GM19025 (cell line): ENCODE data around the gene SLC9A4.
"Not testable (repeated sequence)": the region's sequence is repeated elsewhere in the genome, so short reads cannot be mapped to it uniquely, and the experiment has no call there.

Source experiments
- ATAC-seq: cut with Tn5 transposase; IDR thresholded peaks from one replicate; pipeline ENCODE4 v1.9.1; 2021; ENCODE audit warnings: mild to moderate bottlenecking, low read depth, moderate library complexity; ENCODE audit not compliant: unreplicated experiment

The SLC9A4 gene

DNA sequence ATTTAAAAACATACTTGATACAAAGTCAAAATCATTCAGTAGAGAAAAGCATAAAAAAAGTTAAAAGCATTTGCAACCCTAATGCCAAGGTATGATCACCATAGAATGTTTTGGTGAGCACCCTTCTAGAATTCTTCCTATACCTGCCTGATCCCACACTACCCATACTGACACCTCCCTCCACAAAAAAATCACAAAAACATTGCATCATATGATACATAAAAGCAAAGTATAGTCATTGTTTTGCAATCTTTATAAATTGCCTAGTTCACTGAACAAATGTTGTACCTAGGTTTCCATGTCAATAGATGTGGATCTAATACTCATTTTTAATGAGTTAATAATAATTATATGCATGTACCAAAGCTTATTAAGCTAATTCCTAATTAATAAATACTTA, 54.1 kb downstream of the SLC9A4 start:
- no peak for ATAC-seq

DNA sequence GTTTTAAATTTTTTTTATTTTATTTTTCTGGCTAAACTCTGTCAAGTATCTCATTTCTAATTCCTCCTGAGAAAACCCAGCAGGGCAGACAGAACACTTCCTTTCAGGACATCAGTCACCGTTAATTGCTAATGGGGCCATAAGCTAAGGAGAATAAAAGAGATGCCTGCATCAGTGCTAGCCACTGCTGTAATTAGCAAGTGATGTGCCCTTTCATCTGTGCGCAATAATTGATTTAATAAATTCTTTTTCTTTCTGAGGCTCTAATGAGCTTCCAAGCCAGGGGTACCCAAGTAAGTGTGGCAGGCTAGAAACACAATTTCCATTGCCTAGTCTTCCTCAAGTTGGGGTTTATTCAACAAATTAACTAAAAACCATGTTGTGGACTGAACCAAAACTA, 65.5 kb downstream of the SLC9A4 start:
- no peak for ATAC-seq

DNA sequence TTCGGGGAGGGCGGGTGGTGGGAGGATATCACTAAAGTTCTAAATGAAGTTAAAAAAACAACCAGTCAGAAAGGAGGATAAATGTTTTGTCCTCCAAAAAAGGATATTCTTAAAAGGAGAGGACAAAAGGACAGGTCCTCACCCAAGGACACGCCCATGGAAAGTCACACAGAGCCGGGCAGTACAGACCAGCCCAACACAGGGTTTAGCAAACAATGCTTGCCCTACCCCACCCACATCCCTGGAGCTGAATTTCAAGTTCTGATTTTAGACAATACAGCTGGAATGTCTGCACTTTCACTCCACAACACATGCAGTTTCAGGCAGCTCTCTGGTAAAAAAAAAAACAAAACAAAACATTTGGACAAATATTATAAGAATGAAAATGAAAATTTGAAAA, 67.9 kb downstream of the SLC9A4 start:
- ATAC-seq = no peak

DNA sequence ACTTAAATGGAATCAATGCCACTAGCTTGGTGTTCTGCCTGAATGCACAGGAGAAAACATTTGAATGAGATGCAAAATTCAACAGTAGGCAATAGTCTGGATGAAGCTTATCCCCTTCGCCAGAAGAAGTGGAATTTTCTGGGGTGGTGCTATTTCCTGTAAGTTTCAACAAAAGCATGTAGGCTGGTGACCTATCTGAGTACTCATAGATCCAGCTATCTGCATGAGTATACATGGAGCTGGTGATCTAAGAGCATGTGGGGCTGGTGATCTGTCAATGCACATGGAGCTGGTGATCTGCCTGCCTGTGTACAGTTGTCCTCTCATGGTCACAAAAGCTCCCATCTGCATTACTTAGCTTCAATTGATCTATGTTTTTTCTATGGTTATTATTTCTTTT, 71.2 kb downstream of the SLC9A4 start:
- no peak for ATAC-seq

DNA sequence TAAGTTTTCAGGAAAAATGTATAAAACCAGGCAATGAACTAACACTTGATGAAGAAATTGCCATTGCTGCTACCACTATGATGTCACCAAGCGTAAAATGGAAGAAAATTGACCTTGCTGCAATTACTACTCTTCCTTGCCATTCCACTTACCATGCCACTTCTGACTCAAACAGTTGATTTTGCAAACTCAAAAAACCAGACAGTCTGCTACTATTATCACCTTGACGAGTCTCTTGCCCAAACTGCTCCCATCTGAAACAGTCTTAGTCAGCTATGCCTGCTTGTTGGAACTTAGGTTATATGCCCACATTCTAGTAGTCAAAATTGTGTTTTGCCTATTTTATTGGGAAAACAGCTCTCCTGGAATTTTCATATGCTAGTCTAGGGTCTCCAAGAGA, 74.4 kb downstream of the SLC9A4 start:
- ATAC-seq = no peak

DNA sequence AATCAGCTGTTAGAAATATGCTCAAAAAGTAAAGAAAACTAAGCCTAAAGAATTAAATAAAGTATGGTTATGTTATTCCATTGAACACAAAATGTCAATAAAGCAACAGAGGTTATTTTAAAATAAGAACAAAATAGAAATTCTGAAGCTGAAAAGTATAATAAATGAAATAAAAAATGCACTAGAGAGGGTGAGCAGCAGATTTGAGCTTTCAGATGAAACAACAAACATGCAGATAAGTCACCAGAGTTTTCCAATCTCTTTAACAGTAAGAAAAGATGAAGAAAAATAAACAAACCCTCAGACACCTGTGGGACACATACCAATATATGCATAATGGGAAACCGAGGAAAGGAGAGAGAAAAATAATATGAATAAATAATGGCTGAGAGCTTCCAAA, 76.0 kb downstream of the SLC9A4 start:
- no peak for ATAC-seq

DNA sequence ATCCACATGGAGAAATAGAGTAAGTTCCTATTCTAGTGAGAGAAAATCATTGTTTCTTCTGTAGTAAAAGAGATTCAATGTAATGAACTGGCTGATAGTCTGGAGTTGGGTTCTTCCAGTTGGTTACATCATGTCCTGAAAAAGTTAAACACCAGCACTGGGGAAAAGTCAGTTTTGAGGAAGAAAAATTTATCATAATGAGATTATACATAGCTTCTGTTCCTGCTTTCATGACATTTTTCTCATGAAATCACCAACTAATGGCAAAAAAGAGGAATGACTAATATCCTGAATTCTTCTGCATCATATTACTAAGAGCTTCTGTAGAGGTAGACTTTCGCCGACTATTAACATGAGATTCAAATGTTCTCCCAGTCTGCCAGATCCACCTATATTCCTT, 77.1 kb downstream of the SLC9A4 start:
- no peak for ATAC-seq

DNA sequence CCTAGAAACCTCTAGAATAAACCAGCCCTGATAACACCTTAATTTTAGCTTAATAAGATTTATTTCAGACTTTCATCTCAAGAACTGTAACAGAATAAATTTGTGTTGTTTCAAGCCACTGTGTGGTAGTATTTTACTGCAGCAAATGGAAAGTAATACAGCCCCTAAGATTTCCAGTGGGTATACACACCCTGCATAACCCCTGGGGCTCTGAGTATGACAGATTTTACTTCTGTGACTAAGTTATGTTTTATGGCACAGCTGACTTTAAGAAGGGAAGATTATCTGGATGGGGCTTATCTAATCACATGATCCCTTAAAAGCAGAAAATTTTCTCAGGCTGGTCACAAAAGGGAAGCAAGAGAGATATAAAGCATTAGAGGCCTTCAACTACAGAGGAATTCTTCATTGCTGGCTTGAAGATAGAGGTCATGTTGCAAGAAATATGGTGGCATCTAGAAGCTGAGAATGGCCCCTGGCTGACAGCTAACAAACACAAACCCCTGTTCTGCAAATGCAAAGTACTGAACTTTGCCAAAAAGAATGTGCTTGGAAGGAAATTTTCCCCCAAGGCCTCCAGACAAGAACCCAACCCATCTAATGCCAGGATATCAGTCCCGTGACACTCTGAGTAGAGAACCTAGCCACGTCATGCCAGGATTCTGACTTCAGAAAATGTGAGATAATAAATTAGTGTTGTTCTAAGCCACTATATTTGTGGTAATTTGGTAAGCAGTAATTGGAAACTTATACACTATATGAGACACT, 78.5 kb downstream of the SLC9A4 start:
- ATAC-seq = no peak

DNA sequence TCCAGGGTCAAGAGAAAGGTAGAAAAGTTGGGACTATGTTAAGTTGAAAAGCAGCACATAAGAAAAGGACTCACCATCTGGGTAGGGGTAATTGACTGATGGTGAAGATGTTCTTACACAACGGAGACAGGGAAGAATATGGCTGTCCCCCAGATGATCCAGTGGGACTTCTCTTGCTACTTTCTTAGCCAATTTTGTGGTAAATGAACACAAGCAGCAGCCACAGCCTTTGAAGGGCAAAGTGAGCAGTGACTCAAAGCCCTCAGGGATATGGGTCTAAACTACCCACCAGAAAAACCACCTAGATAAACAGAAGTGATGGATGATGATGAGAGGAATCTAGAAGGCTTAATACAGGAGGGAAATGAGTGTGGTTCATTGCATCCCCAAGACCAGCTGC, 80.6 kb downstream of the SLC9A4 start:
- ATAC-seq = no peak

DNA sequence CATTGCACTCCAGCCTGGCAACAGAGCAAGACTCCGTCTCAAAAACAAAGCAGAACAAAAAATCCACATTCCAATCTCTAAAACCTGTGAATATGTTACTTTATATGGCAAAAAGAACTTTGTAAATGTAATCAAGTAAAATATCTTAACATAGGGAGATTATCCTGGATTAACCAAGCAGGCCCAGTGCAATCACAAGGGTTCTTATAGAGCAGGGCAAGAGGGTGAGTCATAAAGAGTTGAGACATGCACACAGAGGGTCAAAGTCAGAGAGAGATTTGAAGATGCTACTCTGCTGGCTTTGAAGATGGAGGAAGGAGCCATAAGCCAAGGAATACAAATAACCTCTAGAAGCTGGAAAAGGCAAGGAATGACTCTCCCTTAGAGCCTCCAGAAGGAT, 85.4 kb downstream of the SLC9A4 start:
- ATAC-seq = no peak

DNA sequence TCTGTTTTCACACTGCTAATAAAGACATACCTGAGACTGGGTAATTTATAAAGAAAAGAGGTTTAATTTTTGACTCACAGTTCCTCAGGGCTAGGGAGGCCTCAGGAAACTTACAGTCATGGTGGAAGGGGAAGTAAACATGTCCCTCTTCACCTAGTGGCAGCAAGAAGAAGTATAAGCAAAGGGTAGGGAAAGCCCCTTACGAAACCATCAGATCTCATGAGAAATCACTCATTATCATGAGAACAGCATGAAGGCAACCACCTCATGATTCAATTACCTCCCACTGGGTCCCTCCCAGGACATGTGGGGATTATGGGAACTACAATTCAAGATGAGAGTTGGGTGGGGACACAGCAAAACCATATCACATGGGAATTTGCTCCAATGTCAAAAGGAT, 89.5 kb downstream of the SLC9A4 start:
- not testable (repeated sequence) for ATAC-seq

DNA sequence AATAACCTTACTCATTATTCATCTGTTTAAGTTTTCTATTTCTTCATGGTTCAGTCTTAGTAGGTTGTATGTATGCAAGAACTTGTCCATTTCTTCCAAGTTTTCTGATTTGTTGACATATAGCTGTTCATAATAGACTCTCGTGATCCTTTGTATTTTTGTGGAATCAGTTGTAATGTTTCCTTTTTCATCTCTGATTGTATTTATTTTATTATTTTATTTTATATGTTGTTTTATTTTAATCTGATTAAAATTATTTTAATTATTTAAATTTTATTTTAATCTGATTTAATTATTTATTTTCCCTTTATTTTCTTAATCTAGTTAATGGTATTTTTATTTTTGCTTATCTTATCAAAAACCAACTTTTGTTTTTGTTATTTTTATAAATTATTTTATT, 102.9 kb downstream of the SLC9A4 start:
- no peak for ATAC-seq

DNA sequence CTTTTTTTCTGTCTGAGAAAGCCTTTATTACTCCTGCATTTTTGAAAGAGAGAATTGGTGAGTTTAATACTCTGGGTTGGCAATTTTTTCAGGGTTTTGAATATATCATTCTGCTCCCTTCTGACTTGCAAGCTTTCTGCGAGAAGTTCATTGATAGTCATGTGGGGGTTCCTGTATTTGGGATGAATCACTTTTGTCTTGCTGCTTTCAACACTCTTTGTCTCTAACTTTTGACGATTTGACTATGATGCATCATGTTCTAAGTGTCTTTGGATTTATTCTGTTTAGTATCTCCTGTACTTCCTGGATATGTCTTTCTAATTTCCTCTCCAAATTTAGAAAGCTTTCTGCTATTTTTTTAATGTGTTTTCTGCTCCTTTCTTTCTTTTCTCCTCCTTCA, 105.3 kb downstream of the SLC9A4 start:
- no peak for ATAC-seq

DNA sequence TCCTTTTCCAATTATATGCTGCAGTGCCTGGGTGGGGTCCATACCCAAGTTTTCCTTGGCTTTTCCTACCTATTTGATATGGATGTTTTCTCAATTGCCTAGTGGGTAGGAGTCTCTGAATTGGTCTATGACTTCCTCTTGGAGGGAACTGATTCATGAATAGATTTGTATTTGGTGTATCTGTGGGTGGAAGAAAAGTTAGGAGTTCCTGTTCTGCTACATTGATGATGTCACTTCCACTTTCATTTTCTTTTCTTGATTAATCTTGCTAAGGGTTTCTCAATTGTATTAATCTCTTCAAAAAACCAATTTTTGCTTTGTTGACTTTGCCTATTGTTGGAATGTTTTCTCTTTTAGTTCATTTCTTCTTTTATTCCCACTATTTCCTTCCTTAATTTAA, 108.9 kb downstream of the SLC9A4 start:
- ATAC-seq = no peak

DNA sequence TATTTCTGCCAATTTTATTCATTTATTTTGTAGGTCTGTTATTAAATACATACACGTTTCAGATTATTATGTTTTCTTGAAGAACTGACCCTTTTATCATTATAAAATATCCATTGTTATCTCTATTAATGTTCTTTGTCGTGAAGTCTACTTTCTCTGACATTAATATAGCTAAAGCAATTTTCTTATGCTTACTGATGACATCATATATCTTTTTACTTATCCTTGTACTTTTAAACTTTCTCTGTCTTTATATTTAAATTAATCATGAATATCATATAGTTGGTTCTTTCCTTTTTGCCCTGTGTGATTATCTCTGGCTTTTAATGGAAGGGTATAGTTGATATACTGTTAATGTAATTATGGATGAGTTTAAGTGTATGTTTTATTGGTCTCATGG, 109.8 kb downstream of the SLC9A4 start:
- no peak for ATAC-seq
